Sigmoid colon (tissue), 4 donors: ENCODE results near the gene RAB8A.

Experiments
- EP300 ChIP-seq, 4 donors: sonication (generic); formaldehyde crosslinking; IDR thresholded peaks; one replicate each; pipeline ENCODE4 v1.6.1; 2017; ENCODE audit warnings: antibody characterized with exemption in 4 of 4
- POLR2A ChIP-seq, 2 donors: fragments of 450-650 bp; IDR thresholded peaks; one replicate each; pipeline ENCODE4 v1.6.1; 2016; ENCODE audit warnings: antibody characterized with exemption in 2 of 2, mild to moderate bottlenecking in 2 of 2, moderate library complexity in 2 of 2
- POLR2AphosphoS5 ChIP-seq, 4 donors: sonication (generic); formaldehyde crosslinking; IDR thresholded peaks; one replicate each; pipeline ENCODE4 v1.6.1; 2017; ENCODE audit warnings: antibody characterized with exemption in 4 of 4

- TF ChIP-seq POLR2AphosphoS5 (IDR thresholded peaks at IDR 0.05) (no peak), POLR2A (IDR thresholded peaks at IDR 0.05) (no peak), EP300 (IDR thresholded peaks at IDR 0.05) (no peak)
These were observed 13.3 kb downstream of the RAB8A start for GRCh38 chr19:16124953-16125352.
